Adrenal gland (tissue), 5 donors: ENCODE data around the gene MTF2.
"Not testable (repeated sequence)": the region's sequence is repeated elsewhere in the genome, so short reads cannot be mapped to it uniquely, and the experiment has no call there.

ENCODE experiments used
- POLR2A ChIP-seq, 2 donors: fragments of 450-650 bp; IDR thresholded peaks; one replicate each; pipeline ENCODE4 v1.6.1; 2017; ENCODE audit warnings: antibody characterized with exemption in 2 of 2, mild to moderate bottlenecking in 2 of 2, moderate library complexity in 1 of 2
- TF ChIP-seq, protein P1 (sequence below), 6 experiments: fragments of 450-650 bp in 4 of 6; fragments of 200-600 bp in 2 of 6; sonication (generic) in 1 of 6; IDR thresholded peaks; 1 replicate in 5 of 6; 2 replicates in 1 of 6; pipeline versions ENCODE4 v1.5.1 to v1.8.0; 2016 to 2021; ENCODE audit warnings: antibody characterized with exemption in 6 of 6, mild to moderate bottlenecking in 2 of 6, moderate library complexity in 1 of 6
- donor health status: DM: no; HTN: no; CAD: no.

DNA sequence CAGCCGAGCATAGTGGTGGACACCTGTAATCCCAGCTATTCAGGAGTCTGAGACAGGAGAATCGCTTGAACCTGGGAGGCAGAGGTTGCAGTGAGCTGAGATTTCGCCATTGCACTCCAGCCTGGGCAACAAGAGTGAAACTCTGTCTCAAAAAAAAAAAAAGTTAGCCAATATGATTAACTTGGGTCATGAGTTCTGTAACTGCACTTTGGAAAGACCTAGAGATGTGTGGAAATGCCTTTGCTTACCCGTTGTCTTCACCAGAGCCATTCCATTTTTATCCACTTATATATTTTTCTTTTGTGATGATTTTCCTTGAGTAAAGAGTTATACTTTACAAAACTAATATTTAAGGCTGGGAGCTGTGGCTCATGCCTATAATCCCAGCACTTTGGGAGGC lies 48.9 kb upstream of the MTF2 start:
- TF ChIP-seq, protein P1, sequence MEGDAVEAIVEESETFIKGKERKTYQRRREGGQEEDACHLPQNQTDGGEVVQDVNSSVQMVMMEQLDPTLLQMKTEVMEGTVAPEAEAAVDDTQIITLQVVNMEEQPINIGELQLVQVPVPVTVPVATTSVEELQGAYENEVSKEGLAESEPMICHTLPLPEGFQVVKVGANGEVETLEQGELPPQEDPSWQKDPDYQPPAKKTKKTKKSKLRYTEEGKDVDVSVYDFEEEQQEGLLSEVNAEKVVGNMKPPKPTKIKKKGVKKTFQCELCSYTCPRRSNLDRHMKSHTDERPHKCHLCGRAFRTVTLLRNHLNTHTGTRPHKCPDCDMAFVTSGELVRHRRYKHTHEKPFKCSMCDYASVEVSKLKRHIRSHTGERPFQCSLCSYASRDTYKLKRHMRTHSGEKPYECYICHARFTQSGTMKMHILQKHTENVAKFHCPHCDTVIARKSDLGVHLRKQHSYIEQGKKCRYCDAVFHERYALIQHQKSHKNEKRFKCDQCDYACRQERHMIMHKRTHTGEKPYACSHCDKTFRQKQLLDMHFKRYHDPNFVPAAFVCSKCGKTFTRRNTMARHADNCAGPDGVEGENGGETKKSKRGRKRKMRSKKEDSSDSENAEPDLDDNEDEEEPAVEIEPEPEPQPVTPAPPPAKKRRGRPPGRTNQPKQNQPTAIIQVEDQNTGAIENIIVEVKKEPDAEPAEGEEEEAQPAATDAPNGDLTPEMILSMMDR (IDR thresholded peaks at IDR 0.05), result not testable (repeated sequence)
- not testable (repeated sequence) for TF ChIP-seq POLR2A (IDR thresholded peaks at IDR 0.05)
